ENCODE measurements around the gene ITGBL1. TPM values are rescaled to one million over a fixed set of nuclear protein-coding genes. Genes with fewer than 3 reads are reported as not detected.

Gene ITGBL1
- total and polyA plus RNA-seq, 2 donors (not counting 1 experiment from before 2014, with no cell fraction given), result not detected

- no peak for DNase-seq
- Histone ChIP-seq H3K27me3 (replicated peaks in 1 of 4; ENCODE audit: control extremely low read depth in 1 of 4, control insufficient read depth in 3 of 4, insufficient read depth in 4 of 4, low read length in 3 of 4) (no peaks in the 10 kb centered on the region), H3K9me3 (ENCODE audit: control extremely low read depth in 1 of 3, control insufficient read depth in 2 of 3, insufficient read depth in 1 of 3, low read length in 2 of 3) (peaks cover 0 to 3% (median 0%) of the 10 kb centered on the region in 3 donors), H3K79me2 (ENCODE audit: control insufficient read depth, insufficient read depth, low read length) (no peaks in the 10 kb centered on the region), H3K4me2 (replicated peaks; ENCODE audit: low read depth, low read length, poor library complexity, severe bottlenecking) (no peak overlapping the region), H3K9ac (ENCODE audit: low read length) (no peak overlapping the region), H3K4me1 (ENCODE audit: control insufficient read depth in 2 of 2, insufficient read depth in 2 of 2, low read length in 2 of 2) (no peaks in the 10 kb centered on the region), H2AFZ (ENCODE audit: insufficient read depth, low read depth, low read length, poor library complexity, severe bottlenecking) (no peak overlapping the region), H3K4me3 (ENCODE audit: control extremely low read depth in 1 of 5, extremely low read depth in 1 of 5, insufficient read depth in 1 of 5, low read depth in 2 of 5, low read length in 4 of 5) (no peak overlapping the region), H4K20me1 (ENCODE audit: control insufficient read depth, insufficient read depth, low read length, poor library complexity, severe bottlenecking) (no peaks in the 10 kb centered on the region), H3K36me3 (replicated peaks in 1 of 2; ENCODE audit: control extremely low read depth in 1 of 2, control insufficient read depth in 1 of 2, extremely low read depth in 1 of 2, insufficient read depth in 2 of 2, low read length in 1 of 2) (no peaks in the 10 kb centered on the region), H3K27ac (ENCODE audit: low read length in 2 of 2) (no peak overlapping the region)
- H3K27ac Mint-ChIP-seq, result no peak overlapping the region
- ChIA-PET CTCF (no interaction called here), POLR2A (no interaction called here)
- no peak for ATAC-seq (ENCODE audit: low read depth)
- H3K4me1 Mint-ChIP-seq, result no peaks in the 10 kb centered on the region
- TF ChIP-seq CTCF (IDR thresholded peaks at IDR 0.05) (no peak), EZH2 (IDR thresholded peaks at IDR 0.05; ENCODE audit: borderline replicate concordance, insufficient read depth, low read depth, low read length, poor library complexity, severe bottlenecking) (no peak)
- no peak overlapping the region for H3K4me3 Mint-ChIP-seq
- no peaks in the 10 kb centered on the region for H3K27me3 Mint-ChIP-seq
- peaks cover 3% of the 10 kb centered on the region for H3K9me3 Mint-ChIP-seq (ENCODE audit: insufficient read depth)
- intact Hi-C loops (cut with micrococcal nuclease), result no loop called here
These were observed 23.1 kb downstream of the ITGBL1 start for GRCh38 chr13:101475536-101475935.

- no peak overlapping the region for H3K4me3 Mint-ChIP-seq
- POLR2A ChIA-PET, result no interaction called here
- Histone ChIP-seq H3K27me3 (replicated peaks in 1 of 4; ENCODE audit: control extremely low read depth in 1 of 4, control insufficient read depth in 3 of 4, insufficient read depth in 4 of 4, low read length in 3 of 4) (no peaks in the 10 kb centered on the region), H3K9me3 (ENCODE audit: control extremely low read depth in 1 of 3, control insufficient read depth in 2 of 3, insufficient read depth in 1 of 3, low read length in 2 of 3) (peaks cover 0 to 1% (median 0%) of the 10 kb centered on the region in 3 donors), H3K4me2 (replicated peaks; ENCODE audit: low read depth, low read length, poor library complexity, severe bottlenecking) (no peak overlapping the region), H2AFZ (ENCODE audit: insufficient read depth, low read depth, low read length, poor library complexity, severe bottlenecking) (no peak overlapping the region), H3K36me3 (replicated peaks in 1 of 2; ENCODE audit: control extremely low read depth in 1 of 2, control insufficient read depth in 1 of 2, extremely low read depth in 1 of 2, insufficient read depth in 2 of 2, low read length in 1 of 2) (no peaks in the 10 kb centered on the region), H3K4me3 (ENCODE audit: control extremely low read depth in 1 of 5, extremely low read depth in 1 of 5, insufficient read depth in 1 of 5, low read depth in 2 of 5, low read length in 4 of 5) (no peak overlapping the region), H3K4me1 (ENCODE audit: control insufficient read depth in 2 of 2, insufficient read depth in 2 of 2, low read length in 2 of 2) (no peaks in the 10 kb centered on the region), H4K20me1 (ENCODE audit: control insufficient read depth, insufficient read depth, low read length, poor library complexity, severe bottlenecking) (no peaks in the 10 kb centered on the region), H3K9ac (ENCODE audit: low read length) (no peak overlapping the region), H3K79me2 (ENCODE audit: control insufficient read depth, insufficient read depth, low read length) (no peaks in the 10 kb centered on the region), H3K27ac (ENCODE audit: low read length in 2 of 2) (no peak overlapping the region)
- no CpG with 5 or more reads among the region's 1 CpG for WGBS (ENCODE audit: insufficient coverage)
- intact Hi-C loops (cut with micrococcal nuclease), result no loop called here
- no peak for DNase-seq
- no peaks in the 10 kb centered on the region for H3K27me3 Mint-ChIP-seq
- H3K4me1 Mint-ChIP-seq, result no peaks in the 10 kb centered on the region
- CTCF ChIA-PET, result no interaction called here
- ATAC-seq (ENCODE audit: low read depth), result no peak
- peaks cover 3% of the 10 kb centered on the region for H3K9me3 Mint-ChIP-seq (ENCODE audit: insufficient read depth)
- no peak overlapping the region for H3K27ac Mint-ChIP-seq
- no peak for TF ChIP-seq EZH2 (IDR thresholded peaks at IDR 0.05; ENCODE audit: borderline replicate concordance, insufficient read depth, low read depth, low read length, poor library complexity, severe bottlenecking)
These were observed 28.9 kb downstream of the ITGBL1 start for GRCh38 chr13:101481421-101481820.

Data from B cell (primary cell).